T-helper 17 cell (primary cell): ENCODE results near the gene APOM. TPM values are rescaled to one million over a fixed set of nuclear protein-coding genes. Genes with fewer than 3 reads are reported as not detected.

Experiments
- ATAC-seq: fragments of 150-1000 bp; cut with Tn5 transposase; 2 replicates; pipeline ENCODE4 v1.10.0; 2021; ENCODE audit warnings: mild to moderate bottlenecking, moderate library complexity
- DNase-seq, 3 donors: peaks; one replicate each; pipeline versions ENCODE4 v3.0.0 to v3.0.0-alpha.2; 2020 to 2021
- H3K9me3 ChIP-seq: one replicate; pipeline ENCODE4 v1.7.0; 2013; ENCODE audit warnings: low read length, mild to moderate bottlenecking; ENCODE audit not compliant: control insufficient read depth, poor library complexity, severe bottlenecking
- H3K27ac Mint-ChIP-seq: one replicate; pipeline ENCODE4 v1.8.0; 2022; ENCODE audit warnings: mild to moderate bottlenecking, moderate library complexity, mixed read lengths
- H3K27me3 Mint-ChIP-seq: one replicate; pipeline ENCODE4 v1.8.0; 2022; ENCODE audit warnings: mixed read lengths
- H3K36me3 Mint-ChIP-seq: one replicate; pipeline ENCODE4 v1.8.0; 2022; ENCODE audit warnings: low read depth, mixed read lengths
- H3K4me1 Mint-ChIP-seq: one replicate; pipeline ENCODE4 v1.8.0; 2022; ENCODE audit warnings: mild to moderate bottlenecking, mixed read lengths
- H3K4me3 Mint-ChIP-seq: one replicate; pipeline ENCODE4 v1.8.0; 2022; ENCODE audit warnings: mild to moderate bottlenecking, moderate library complexity, mixed read lengths
- total RNA-seq, 4 donors: library from RNA in 2 of 4; stranded (reverse) in 2 of 4; gene quantifications; one replicate each; pipeline ENCODE4 v1.2.3 and lab custom pipeline; 2022 to 2026

APOM gene
- total RNA-seq, 2 donors from 2014 or later = 2.9 to 4.0 TPM

DNA sequence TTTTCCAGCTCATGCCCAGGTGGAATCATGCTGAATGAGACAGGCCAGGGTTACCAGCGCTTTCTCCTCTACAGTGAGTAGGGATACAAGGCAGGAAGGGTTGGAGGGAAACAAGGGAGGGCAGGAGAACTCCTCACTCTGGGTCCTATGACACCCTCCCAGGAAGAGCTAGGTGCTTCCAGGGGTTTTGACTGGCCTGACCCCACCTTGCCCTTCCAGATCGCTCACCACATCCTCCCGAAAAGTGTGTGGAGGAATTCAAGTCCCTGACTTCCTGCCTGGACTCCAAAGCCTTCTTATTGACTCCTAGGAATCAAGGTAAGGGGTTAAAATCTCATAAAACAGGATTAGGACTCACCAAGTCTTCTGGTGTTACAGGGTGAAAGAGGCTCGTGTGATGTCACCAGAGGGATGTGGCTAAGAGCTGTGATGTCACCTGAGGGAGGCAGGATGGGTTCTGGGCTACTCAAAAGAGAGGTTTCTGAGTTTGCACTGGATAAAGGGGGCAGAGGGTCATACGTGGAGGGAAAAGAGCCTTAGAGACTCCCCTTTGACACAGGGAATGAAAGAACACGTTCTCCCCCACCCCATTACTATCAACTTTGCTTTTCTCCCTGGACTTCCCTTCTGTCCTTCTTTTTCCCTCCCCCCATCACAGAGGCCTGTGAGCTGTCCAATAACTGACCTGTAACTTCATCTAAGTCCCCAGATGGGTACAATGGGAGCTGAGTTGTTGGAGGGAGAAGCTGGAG is 1.9 kb downstream of the APOM start:
- H3K9me3 ChIP-seq = no peaks in the 10 kb centered on the region
- Mint-ChIP-seq H3K4me3 (peak overlapping the region; percentile 60), H3K27ac (peak overlapping the region; percentile 92), H3K36me3 (peaks cover 3% of the 10 kb centered on the region), H3K4me1 (peaks cover 50% of the 10 kb centered on the region), H3K27me3 (no peaks in the 10 kb centered on the region)
- ATAC-seq (no peak), DNase-seq (no peak)

DNA sequence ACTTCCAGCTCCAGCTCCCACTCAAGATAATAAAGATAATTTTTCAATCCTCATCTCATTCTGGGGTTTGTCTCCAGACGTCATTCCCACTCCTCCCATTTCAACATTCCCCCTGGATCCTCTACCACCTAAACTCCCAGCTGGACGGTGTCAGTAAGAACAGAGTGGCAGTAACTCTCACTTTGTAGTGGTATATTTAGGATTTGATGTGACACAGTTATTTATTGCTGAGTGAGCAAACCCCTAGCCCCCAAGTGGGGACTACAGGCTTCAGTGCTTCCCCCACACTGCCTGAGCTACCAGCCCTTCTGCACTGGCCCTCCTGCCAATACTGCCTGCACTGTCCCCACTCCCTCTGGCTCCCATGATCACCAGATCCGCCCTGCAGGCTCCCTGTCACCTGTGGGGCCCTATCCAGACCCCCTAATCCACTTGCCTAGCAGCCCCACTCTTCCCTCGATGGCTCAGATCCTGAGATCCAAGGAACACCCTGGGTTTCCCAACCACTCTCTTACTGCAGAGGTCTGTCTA is 2.5 kb downstream of the APOM start:
- no peaks in the 10 kb centered on the region for H3K9me3 ChIP-seq
- H3K4me3 Mint-ChIP-seq = peak overlapping the region; percentile 93
- H3K4me1 Mint-ChIP-seq = peaks cover 49% of the 10 kb centered on the region
- H3K36me3 Mint-ChIP-seq = peaks cover 3% of the 10 kb centered on the region
- DNase-seq = no peak
- ATAC-seq = no peak
- H3K27me3 Mint-ChIP-seq = no peaks in the 10 kb centered on the region
- H3K27ac Mint-ChIP-seq = peak overlapping the region; percentile 92

DNA sequence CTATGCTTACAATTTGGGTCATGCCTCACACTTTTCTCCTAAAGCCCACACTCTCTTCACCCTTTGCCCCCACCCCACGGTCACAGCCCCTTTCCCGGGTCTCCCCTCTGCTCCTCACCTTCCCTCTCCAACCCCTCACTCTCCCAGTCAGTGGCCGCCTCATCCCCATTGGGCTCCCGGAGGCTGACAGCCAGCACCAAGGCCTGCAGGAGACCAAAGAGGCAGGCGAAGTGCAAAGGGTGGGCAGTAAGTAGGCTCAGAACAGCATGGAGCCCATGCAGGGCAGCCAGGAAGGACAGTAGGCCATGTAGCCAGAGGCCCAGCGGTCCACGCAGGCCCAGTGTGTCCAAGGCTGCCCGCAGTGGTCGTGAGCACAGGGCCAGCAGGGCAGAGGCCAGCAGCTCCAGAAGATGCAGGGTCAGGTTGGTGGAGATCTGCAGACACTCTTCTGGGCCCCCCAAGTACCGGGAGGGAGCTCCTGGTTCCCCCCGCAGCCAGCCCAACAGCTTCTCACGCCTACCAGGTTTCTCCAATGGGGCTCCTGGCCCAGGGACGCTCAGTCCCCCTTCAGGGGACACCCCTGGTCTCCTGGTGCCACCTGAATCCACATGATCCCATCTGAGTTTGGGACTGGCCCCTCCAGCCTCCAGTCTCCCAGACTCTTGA is 3.4 kb downstream of the APOM start:
- peaks cover 5% of the 10 kb centered on the region for H3K36me3 Mint-ChIP-seq
- no peaks in the 10 kb centered on the region for H3K9me3 ChIP-seq
- H3K4me3 Mint-ChIP-seq = peak overlapping the region; percentile 93
- peak overlapping the region; percentile 92 for H3K27ac Mint-ChIP-seq
- H3K4me1 Mint-ChIP-seq = peaks cover 58% of the 10 kb centered on the region
- DNase-seq (no peak), ATAC-seq (no peak)
- no peaks in the 10 kb centered on the region for H3K27me3 Mint-ChIP-seq

DNA sequence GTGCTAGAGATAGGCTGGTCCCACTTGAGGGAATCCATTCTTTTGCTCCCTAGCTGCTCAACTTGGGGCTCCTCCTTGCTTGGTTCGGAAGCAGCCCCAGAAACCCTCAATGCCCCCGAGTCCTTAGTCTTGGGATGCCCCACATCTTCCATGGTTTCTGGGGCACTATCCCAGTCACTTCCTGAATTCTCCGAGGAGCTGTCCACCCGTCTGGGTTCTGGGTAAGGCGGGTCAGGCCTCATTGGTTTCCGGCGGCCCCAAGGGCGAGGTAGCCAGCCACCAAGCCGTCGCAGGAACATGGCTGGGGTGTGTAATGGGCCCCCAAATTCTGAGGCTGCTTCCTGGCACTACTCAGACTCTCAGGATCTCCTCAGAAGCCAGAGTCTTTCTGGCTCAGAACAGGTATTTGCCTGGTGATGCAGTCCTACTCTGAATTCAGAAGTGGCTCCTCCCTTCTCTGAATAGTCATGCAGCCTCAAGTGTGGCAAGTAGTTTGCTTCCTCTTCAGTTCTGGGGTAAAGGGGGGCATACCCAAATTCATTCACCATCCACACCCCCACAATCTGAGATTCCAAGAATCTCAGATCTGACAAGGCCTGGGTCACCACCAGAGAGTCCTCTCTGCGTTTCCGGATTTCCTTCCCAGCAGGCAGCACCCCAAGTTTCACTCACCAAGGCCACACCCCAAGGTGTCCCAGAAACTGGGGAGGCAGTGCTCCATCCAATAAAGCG is 4.1 kb downstream of the APOM start:
- peaks cover 9% of the 10 kb centered on the region for H3K36me3 Mint-ChIP-seq
- DNase-seq = no peak

DNA sequence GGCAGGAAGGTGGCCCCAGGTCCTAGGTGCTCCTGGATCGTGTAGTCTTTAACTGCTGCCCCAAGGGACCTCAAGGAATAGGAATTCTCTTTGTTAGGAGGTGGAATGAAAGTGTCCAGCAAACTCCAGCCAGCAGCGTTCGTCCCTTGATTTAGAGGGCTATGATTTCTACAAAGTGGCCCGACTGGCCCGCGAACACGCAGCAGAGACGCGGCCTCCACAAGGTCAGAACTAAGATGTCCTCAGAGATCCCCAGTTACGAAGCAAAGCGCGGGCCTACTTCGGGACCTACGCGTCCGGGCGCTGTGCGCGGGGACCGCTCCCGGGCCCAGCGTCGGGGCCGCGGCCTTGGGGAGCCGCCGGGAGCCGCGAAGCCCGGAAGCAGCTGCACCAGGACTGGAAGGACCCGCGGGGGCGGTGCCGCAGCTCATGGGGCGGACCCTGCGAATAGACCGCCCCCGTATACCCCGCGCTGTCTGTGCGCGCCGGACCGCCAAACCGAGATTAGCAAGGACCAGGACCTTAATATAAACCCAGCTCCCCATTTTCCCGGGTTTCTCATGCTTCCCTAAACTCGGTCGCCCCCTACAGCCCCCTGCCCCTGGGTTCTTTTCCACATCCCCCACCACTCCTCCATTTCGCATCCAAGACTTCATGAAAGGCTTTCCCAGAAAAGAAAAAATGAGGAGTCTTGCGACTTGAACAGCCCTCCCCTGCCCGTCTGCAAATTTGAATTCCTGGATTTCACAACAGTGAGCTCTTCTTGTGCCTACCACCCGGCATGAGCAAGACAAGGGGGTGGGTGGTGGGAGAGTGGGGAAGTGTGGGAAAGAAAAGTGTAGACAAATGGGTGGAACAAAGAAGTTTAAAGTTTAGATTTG is 4.9 kb downstream of the APOM start, which contains the start of gene C6orf47:
Gene C6orf47, minus strand, starts transcription at position 398 of the 881 bp plus-strand sequence. CDS start 831 bp downstream, outside the sequence.
- Mint-ChIP-seq H3K36me3 (peaks cover 8% of the 10 kb centered on the region), H3K4me3 (peak within 1 kb of the TSS; percentile 93), H3K27ac (peak within 1 kb of the TSS; percentile 92), H3K4me1 (peaks cover 61% of the 10 kb centered on the region), H3K27me3 (no peaks in the 10 kb centered on the region)
- H3K9me3 ChIP-seq = no peaks in the 10 kb centered on the region
- ATAC-seq (peak; percentile 68), DNase-seq (peak; percentile 50 to 71 (median 67))

More for the DNA sequence above, 4.1 kb downstream of the APOM start:
- Mint-ChIP-seq H3K27ac (peak overlapping the region; percentile 92), H3K4me3 (peak overlapping the region; percentile 93), H3K4me1 (peaks cover 65% of the 10 kb centered on the region), H3K27me3 (no peaks in the 10 kb centered on the region)
- H3K9me3 ChIP-seq = no peaks in the 10 kb centered on the region
- ATAC-seq = peak; percentile 48

DNA sequence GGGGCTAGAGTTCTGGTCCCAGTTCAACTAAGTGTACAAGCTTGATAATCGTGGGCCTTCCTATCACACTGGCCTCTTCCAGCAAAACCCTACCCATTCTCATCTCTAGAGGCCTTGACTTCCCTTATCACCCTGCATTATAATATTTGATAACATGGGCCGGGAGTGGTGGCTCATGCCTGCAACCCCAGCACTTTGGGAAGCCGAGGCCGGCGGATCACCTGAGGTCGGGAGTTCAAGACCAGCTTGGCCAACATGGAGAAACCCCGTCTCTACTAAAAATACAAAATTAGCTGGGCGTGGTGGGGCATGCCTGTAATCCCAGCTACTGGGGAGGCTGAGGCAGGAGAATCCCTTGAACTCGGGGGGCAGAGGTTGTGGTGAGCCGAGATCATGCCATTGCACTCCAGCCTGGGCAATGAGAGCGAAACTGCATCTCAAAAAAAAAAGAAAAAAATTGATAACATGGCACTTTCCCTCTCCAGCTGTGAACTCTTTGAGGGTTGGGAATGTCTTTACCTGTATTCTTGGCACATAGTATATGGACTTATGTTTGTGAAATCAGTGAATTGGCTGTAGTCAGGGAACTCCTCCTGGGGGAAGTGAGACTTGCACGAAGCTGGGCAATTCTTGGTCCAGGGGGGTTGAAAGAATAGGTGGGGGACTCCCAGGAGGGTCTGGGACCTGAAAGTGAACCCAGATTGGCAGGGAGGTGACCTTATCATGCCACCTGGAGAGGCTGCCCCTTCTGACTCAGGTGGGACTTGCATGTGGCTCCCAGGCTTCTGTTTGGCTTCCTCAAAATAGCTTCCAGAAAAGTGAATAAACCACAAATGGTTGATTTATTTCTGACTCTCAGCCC is 5.8 kb downstream of the APOM start:
- no peaks in the 10 kb centered on the region for H3K9me3 ChIP-seq
- Mint-ChIP-seq H3K27me3 (no peaks in the 10 kb centered on the region), H3K36me3 (peaks cover 7% of the 10 kb centered on the region), H3K4me3 (peak overlapping the region; percentile 93), H3K4me1 (peaks cover 62% of the 10 kb centered on the region), H3K27ac (peak overlapping the region; percentile 92)
- no peak for DNase-seq
- no peak for ATAC-seq

DNA sequence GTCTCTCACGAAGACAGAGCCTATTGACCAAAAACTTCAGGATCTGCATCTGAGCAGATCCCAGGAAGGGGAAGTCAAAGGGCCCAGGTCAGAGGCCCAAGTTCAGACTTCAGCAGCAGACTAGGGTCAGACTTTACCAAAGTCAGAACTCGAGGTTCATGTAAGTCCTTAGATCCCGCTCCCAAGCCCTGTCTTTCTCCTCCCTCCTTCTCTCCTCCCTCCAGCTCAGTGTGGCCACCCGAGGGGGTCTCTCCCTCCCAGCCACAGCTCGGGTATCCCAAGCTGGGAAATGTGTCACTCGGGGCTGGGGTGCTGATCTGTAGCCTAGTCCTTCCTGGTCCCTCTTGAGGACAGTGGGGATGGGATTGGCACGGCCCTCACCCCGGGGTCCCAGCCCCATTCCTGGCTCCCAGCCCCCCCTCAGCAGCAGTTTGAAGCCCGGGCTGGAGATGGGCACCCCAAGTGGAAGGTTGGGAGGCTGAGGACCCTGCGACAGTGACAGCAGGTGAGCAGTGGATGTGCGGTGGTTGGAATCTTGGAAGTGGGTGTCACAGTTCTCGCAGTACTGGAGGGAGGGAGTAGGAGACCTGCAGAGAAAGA is 6.5 kb downstream of the APOM start:
- Mint-ChIP-seq H3K27ac (peak overlapping the region; percentile 92), H3K27me3 (no peaks in the 10 kb centered on the region), H3K36me3 (peaks cover 7% of the 10 kb centered on the region), H3K4me3 (peak overlapping the region; percentile 93), H3K4me1 (peaks cover 64% of the 10 kb centered on the region)
- no peaks in the 10 kb centered on the region for H3K9me3 ChIP-seq
- no peak for DNase-seq
- ATAC-seq = no peak

DNA sequence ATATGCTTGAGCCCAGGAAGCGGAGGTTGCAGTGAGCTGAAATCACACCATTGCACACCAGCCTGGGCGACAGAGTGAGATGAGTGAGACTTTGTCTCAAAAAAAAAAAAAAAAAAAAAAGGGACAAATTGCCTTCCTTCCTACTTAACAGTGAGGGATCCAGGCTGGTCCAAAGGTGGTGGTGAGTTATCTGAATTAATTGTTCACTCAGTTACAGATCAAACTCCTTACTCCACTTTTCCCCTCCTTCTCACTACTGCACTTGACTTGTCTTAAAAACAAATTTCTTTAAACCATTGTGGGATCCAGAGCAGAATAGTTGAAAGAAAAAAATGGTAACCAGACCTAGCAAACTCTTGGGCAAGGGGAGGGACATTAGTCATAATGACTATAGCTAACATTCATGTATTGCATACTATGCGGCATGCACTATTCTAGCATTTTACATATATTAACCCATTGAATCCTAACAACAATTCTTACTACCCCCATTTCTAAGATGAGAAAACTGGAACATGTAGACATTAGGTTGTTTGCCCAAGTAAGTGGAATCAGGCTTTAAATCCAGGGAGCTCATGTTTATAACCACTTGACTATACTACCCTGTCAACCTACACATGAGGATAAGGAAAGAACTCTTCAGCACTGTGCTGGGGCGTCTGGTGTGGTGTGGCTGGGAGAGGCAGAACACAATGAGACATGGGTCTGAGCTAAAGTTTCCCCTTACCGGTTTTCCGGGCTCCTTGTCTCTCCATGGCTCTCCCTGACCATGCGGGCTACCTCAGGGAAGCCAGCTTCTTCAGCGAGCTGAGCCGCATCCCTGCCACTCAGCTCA is 7.6 kb downstream of the APOM start:
- Mint-ChIP-seq H3K4me1 (peaks cover 60% of the 10 kb centered on the region), H3K27ac (peak overlapping the region; percentile 97), H3K36me3 (peaks cover 9% of the 10 kb centered on the region), H3K4me3 (peak overlapping the region; percentile 97), H3K27me3 (no peaks in the 10 kb centered on the region)
- ATAC-seq (no peak), DNase-seq (no peak)
- no peaks in the 10 kb centered on the region for H3K9me3 ChIP-seq

DNA sequence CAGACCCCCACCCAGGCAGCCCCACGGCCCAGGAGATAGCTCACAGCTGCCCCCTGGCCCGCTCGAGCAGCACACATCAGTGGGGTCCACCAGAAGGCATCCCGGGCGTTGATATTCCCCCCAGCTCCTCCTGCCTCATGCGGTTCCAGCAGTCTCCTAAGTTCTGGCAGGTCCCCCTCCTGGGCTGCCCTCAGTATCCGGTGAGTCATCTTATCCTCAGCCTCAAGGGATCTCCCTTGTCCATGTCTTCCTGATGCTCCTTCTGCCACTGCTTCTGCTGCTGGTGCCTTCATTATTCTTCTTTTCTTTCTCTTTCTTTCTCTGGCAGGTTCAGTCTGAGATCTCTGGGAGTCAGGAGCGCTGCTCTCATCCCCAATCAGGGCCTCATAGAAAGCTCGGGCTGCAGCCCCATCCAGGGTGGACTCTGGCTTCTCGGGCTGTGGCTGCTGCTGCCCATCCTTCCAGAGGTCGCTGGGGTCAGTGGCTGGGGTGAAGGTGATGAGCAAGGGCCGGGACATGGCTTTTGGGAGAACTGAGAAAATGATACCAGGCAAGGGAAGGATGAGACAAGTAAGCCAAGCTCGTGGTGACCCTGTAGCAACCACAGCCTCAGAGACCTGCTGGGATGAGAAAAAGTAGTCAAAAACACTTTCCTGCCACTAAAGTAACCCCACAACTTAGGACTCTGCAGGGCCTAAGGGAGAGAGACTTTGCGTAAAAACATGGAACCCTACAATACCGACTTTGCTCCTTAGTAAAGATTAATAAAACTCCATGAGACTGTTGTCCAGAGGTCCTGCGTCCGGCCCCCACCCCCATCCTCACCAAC is 8.5 kb downstream of the APOM start:
- H3K27ac Mint-ChIP-seq = peak overlapping the region; percentile 97
- H3K4me1 Mint-ChIP-seq = peaks cover 53% of the 10 kb centered on the region
- DNase-seq = no peak
- H3K9me3 ChIP-seq = no peaks in the 10 kb centered on the region
- peak overlapping the region; percentile 97 for H3K4me3 Mint-ChIP-seq
- H3K36me3 Mint-ChIP-seq = peaks cover 9% of the 10 kb centered on the region
- H3K27me3 Mint-ChIP-seq = no peaks in the 10 kb centered on the region
- ATAC-seq = no peak

DNA sequence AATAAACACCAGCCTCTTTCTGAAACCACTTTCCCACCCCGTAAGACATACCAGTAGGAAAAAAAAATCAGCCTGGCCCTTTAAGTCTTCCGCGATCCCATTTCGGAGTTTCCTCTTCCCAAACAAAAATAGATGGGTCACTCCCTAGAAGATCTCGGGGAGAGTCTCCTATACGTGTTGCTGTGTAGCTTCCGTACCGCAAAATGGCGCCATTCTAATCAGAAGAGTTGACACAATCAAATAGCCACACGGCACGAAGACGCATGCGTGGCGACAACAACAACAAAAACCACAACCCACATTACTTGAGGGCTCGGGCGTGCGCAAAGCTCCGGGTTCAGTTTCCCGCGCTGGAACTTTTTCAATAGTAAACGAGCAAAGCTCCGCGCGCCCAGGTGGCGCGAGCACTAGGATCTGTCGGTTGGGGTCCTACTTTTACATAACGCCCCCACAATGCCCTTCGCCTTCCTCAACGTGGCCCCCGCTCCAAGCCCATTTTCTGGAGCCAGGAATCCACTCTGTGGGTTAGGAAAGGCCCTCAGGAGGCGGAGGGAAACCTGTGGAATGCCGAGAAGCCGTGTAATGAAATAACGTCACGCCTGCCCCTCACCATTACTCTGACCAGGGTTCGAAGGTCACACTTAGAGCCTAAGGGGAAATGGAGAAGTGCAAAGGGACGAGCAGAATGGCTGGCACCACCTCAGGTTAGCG is 9.3 kb downstream of the APOM start, which contains the start of gene GPANK1:
Gene GPANK1, minus strand, starts transcription at position 208 of the 711 bp plus-strand sequence. CDS start 519 bp downstream, outside the sequence.
- H3K4me3 Mint-ChIP-seq = peak within 1 kb of the TSS; percentile 97
- peak within 1 kb of the TSS; percentile 97 for H3K27ac Mint-ChIP-seq
- DNase-seq = peak; percentile 77 to 83 (median 80)
- H3K9me3 ChIP-seq = no peaks in the 10 kb centered on the region
- ATAC-seq = peak; percentile 50
- H3K27me3 Mint-ChIP-seq = no peaks in the 10 kb centered on the region
- H3K36me3 Mint-ChIP-seq = peaks cover 9% of the 10 kb centered on the region
- H3K4me1 Mint-ChIP-seq = peaks cover 46% of the 10 kb centered on the region
